Measurements from ENCODE around the gene GCGR. TPM values are rescaled to one million over a fixed set of nuclear protein-coding genes. Genes with fewer than 3 reads are reported as not detected.

The GCGR gene
- total and polyA plus RNA-seq, 2 of the 13 experiments (the other 11 are each of a cell fraction or from before 2014, with no cell fraction given) = 0.04 to 0.13 TPM

DNA sequence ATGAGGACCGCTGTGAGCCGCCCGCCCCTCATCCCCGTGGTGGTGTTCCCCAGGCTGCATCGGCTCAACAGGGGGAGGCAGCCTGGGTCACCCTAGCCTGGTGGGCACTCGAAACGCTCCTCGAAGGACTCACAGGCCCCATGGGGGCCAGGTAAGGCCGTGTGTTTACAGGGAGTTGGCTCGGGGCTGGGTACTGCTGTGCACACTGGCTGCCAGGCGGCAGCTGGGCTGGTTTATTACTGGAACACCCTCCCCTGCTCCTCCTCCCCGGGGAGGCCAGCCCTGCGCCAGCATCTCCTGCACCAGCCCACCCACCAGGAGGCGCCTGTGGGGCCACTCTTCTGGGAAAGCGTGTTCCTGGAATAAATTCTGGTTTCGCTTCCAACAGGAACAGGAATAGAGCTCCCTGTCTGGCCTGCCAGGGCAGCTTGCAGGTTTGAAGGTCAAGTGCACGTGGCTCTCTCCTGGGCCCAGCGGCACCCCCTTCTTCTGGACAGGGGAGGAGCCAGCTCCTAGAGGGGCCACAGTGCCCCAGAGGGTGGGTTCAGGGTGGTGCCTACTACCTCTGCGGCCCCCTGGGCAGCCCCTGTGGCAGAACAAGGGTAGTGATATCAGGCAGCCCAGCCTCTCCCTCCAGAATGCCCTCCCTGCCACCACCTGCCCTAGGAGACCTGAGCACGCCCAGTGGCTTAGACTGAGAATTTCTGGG, 17.8 kb downstream of the GCGR start (continued):
- TF ChIP-seq, protein P1, sequence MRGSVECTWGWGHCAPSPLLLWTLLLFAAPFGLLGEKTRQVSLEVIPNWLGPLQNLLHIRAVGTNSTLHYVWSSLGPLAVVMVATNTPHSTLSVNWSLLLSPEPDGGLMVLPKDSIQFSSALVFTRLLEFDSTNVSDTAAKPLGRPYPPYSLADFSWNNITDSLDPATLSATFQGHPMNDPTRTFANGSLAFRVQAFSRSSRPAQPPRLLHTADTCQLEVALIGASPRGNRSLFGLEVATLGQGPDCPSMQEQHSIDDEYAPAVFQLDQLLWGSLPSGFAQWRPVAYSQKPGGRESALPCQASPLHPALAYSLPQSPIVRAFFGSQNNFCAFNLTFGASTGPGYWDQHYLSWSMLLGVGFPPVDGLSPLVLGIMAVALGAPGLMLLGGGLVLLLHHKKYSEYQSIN (CRISPR knock-in tag; IDR thresholded peaks at IDR 0.05; ENCODE audit: borderline replicate concordance) = no peak
- no peak for TF ChIP-seq RORA (CRISPR knock-in tag; IDR thresholded peaks at IDR 0.05)
- TF ChIP-seq NPAS2 (CRISPR knock-in tag; IDR thresholded peaks at IDR 0.05; ENCODE audit: borderline replicate concordance) = no peak
- TF ChIP-seq, protein P2, sequence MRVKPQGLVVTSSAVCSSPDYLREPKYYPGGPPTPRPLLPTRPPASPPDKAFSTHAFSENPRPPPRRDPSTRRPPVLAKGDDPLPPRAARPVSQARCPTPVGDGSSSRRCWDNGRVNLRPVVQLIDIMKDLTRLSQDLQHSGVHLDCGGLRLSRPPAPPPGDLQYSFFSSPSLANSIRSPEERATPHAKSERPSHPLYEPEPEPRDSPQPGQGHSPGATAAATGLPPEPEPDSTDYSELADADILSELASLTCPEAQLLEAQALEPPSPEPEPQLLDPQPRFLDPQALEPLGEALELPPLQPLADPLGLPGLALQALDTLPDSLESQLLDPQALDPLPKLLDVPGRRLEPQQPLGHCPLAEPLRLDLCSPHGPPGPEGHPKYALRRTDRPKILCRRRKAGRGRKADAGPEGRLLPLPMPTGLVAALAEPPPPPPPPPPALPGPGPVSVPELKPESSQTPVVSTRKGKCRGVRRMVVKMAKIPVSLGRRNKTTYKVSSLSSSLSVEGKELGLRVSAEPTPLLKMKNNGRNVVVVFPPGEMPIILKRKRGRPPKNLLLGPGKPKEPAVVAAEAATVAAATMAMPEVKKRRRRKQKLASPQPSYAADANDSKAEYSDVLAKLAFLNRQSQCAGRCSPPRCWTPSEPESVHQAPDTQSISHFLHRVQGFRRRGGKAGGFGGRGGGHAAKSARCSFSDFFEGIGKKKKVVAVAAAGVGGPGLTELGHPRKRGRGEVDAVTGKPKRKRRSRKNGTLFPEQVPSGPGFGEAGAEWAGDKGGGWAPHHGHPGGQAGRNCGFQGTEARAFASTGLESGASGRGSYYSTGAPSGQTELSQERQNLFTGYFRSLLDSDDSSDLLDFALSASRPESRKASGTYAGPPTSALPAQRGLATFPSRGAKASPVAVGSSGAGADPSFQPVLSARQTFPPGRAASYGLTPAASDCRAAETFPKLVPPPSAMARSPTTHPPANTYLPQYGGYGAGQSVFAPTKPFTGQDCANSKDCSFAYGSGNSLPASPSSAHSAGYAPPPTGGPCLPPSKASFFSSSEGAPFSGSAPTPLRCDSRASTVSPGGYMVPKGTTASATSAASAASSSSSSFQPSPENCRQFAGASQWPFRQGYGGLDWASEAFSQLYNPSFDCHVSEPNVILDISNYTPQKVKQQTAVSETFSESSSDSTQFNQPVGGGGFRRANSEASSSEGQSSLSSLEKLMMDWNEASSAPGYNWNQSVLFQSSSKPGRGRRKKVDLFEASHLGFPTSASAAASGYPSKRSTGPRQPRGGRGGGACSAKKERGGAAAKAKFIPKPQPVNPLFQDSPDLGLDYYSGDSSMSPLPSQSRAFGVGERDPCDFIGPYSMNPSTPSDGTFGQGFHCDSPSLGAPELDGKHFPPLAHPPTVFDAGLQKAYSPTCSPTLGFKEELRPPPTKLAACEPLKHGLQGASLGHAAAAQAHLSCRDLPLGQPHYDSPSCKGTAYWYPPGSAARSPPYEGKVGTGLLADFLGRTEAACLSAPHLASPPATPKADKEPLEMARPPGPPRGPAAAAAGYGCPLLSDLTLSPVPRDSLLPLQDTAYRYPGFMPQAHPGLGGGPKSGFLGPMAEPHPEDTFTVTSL (CRISPR knock-in tag; IDR thresholded peaks at IDR 0.05; ENCODE audit: borderline replicate concordance) = no peak
- no peak for TF ChIP-seq ZNF441 (CRISPR knock-in tag; IDR thresholded peaks at IDR 0.05; ENCODE audit: borderline replicate concordance)
- TF ChIP-seq, protein P3, sequence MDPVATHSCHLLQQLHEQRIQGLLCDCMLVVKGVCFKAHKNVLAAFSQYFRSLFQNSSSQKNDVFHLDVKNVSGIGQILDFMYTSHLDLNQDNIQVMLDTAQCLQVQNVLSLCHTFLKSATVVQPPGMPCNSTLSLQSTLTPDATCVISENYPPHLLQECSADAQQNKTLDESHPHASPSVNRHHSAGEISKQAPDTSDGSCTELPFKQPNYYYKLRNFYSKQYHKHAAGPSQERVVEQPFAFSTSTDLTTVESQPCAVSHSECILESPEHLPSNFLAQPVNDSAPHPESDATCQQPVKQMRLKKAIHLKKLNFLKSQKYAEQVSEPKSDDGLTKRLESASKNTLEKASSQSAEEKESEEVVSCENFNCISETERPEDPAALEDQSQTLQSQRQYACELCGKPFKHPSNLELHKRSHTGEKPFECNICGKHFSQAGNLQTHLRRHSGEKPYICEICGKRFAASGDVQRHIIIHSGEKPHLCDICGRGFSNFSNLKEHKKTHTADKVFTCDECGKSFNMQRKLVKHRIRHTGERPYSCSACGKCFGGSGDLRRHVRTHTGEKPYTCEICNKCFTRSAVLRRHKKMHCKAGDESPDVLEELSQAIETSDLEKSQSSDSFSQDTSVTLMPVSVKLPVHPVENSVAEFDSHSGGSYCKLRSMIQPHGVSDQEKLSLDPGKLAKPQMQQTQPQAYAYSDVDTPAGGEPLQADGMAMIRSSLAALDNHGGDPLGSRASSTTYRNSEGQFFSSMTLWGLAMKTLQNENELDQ (CRISPR knock-in tag; IDR thresholded peaks at IDR 0.05; ENCODE audit: borderline replicate concordance) = no peak
- TF ChIP-seq, protein P4, sequence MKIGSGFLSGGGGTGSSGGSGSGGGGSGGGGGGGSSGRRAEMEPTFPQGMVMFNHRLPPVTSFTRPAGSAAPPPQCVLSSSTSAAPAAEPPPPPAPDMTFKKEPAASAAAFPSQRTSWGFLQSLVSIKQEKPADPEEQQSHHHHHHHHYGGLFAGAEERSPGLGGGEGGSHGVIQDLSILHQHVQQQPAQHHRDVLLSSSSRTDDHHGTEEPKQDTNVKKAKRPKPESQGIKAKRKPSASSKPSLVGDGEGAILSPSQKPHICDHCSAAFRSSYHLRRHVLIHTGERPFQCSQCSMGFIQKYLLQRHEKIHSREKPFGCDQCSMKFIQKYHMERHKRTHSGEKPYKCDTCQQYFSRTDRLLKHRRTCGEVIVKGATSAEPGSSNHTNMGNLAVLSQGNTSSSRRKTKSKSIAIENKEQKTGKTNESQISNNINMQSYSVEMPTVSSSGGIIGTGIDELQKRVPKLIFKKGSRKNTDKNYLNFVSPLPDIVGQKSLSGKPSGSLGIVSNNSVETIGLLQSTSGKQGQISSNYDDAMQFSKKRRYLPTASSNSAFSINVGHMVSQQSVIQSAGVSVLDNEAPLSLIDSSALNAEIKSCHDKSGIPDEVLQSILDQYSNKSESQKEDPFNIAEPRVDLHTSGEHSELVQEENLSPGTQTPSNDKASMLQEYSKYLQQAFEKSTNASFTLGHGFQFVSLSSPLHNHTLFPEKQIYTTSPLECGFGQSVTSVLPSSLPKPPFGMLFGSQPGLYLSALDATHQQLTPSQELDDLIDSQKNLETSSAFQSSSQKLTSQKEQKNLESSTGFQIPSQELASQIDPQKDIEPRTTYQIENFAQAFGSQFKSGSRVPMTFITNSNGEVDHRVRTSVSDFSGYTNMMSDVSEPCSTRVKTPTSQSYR (CRISPR knock-in tag; IDR thresholded peaks at IDR 0.05; ENCODE audit: borderline replicate concordance) = peak; percentile 25; the same call in 1 of the 2 replicates
- TF ChIP-seq PRMT3 (CRISPR knock-in tag; IDR thresholded peaks at IDR 0.05; ENCODE audit: borderline replicate concordance, low read depth) = no peak
- TF ChIP-seq TOPORS (CRISPR knock-in tag; IDR thresholded peaks at IDR 0.05) = no peak
- TF ChIP-seq, protein P5, sequence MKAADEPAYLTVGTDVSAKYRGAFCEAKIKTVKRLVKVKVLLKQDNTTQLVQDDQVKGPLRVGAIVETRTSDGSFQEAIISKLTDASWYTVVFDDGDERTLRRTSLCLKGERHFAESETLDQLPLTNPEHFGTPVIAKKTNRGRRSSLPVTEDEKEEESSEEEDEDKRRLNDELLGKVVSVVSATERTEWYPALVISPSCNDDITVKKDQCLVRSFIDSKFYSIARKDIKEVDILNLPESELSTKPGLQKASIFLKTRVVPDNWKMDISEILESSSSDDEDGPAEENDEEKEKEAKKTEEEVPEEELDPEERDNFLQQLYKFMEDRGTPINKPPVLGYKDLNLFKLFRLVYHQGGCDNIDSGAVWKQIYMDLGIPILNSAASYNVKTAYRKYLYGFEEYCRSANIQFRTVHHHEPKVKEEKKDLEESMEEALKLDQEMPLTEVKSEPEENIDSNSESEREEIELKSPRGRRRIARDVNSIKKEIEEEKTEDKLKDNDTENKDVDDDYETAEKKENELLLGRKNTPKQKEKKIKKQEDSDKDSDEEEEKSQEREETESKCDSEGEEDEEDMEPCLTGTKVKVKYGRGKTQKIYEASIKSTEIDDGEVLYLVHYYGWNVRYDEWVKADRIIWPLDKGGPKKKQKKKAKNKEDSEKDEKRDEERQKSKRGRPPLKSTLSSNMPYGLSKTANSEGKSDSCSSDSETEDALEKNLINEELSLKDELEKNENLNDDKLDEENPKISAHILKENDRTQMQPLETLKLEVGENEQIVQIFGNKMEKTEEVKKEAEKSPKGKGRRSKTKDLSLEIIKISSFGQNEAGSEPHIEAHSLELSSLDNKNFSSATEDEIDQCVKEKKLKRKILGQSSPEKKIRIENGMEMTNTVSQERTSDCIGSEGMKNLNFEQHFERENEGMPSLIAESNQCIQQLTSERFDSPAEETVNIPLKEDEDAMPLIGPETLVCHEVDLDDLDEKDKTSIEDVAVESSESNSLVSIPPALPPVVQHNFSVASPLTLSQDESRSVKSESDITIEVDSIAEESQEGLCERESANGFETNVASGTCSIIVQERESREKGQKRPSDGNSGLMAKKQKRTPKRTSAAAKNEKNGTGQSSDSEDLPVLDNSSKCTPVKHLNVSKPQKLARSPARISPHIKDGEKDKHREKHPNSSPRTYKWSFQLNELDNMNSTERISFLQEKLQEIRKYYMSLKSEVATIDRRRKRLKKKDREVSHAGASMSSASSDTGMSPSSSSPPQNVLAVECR (CRISPR knock-in tag; IDR thresholded peaks at IDR 0.05; ENCODE audit: borderline replicate concordance) = peak; percentile 54; the same call in 1 of the 2 replicates

Measured in HepG2 (cell line).